Fibroblast of peridontal ligament (primary cell): ENCODE measurements around the gene VAMP1.
"Not testable (repeated sequence)": the region's sequence is repeated elsewhere in the genome, so short reads cannot be mapped to it uniquely, and the experiment has no call there.

ENCODE experiments used
- DNase-seq: peaks from one replicate; pipeline ENCODE4 v3.0.0-alpha.2; 2010; ENCODE audit errors: extremely low read depth

Gene VAMP1

GRCh38 chr12:6469609-6470374 lies 685 bp downstream of the VAMP1 start:
- DNase-seq, result peak; percentile 30

GRCh38 chr12:6469092-6469491 lies 1.4 kb downstream of the VAMP1 start:
- no peak for DNase-seq

- DNase-seq, result peak; percentile 42
Observed at GRCh38 chr12:6468283-6468575, 2.2 kb downstream of the VAMP1 start.

DNA sequence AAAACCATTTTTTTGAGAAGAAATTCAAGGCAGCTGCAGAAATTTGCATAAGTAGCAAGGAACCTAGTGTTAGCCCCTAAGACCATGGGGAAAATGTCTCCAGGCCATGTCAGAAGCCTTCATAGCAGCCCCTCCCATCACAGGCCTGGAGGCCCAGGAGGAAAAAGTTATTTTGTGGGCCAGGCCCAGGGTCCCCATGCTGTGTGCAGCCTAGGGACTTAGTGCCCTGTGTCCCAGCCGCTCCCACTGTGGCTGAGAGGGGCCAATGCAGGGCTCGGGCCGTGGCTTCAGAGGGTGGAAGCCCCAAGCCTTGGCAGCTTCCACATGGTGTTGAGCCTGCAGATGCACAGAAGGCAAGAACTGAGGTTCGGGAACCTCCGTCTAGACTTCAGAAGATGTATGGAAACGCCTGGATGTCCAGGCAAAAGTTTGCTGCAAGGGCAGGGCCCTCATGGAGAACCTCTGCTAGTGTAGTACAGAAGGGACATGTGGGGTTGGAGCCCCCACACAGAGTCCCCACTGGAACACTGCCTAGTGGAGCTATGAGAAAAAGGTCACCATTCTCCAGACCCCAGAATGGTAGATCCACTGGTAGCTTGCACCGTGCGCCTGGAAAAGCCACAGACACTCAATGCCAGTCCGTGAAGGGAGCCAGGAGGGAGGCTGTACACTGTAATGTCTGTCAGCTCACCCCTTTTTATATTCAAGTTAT lies 2.8 kb downstream of the VAMP1 start:
- not testable (repeated sequence) for DNase-seq

DNA sequence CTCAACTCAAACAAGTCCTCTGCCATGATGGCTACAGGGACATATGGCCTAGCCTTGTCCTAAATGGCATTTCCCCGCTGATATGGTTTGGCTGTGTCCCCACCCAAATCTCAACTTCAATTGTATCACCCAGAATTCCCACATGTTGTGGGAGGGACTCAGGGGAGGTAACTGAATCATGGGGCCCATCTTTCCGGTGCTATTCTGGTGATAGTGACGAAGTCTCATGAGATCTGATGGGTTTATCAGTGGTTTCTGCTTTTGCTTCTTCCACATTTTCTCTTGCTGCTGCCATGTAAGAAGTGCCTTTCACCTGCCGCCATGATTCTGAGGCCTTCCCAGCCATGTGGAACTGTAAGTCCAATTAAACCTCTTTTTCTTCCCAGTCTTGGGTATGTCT lies 3.7 kb downstream of the VAMP1 start:
- DNase-seq, result not testable (repeated sequence)

DNA sequence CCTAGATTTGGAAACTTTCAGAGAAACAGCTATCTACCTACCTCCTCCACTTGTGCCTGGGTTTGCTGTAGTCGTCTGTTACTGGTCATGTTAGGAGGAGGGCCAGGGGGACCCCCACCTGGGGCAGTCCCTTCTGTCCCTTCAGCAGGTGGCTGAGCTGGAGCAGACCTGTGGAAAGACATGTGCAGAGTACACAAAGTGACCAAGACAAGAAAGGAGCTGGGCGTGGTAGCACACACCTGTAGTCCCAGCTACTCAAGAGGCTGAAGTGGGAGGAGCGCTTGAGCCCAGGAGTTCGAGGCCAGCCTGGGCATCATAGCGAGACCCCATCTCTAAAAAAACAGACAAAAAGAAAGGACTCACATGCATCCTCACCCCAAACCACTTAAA lies 4.3 kb downstream of the VAMP1 start:
- DNase-seq, result no peak

DNA sequence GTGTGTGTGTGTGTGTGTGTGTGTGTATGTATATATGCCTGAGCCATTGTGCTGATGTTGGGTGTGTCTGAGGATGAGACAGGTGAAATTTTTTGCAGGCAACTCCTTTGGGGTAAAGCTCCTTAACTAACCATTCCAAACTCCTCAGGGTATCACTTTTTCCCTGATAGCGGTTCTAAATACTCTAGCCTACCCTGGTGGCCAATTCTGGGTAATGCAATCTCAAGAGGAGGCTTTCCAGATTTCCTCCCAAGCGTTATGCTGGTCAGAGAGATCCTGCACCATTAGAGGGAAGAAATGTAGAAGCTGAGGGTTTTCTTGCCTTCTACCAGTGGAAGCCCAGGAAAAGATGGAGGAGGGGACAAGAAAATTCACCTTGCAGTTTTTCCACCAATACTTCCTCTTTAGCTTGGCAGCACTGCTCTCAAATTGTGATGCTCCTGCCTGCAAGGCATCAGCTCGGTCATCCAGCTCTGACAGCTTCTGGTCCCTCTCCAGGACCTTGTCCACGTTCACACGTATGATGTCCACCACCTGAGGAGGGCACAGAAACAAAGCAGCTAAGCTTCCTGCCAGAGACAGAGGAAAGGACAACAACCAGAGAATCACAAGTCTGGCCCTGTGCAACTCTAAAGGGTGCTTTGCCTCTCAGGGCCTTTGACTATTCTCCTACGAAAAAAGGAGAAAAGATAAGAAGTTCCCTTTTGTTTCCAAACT lies 4.9 kb downstream of the VAMP1 start:
- DNase-seq, result peak; percentile 87

DNA sequence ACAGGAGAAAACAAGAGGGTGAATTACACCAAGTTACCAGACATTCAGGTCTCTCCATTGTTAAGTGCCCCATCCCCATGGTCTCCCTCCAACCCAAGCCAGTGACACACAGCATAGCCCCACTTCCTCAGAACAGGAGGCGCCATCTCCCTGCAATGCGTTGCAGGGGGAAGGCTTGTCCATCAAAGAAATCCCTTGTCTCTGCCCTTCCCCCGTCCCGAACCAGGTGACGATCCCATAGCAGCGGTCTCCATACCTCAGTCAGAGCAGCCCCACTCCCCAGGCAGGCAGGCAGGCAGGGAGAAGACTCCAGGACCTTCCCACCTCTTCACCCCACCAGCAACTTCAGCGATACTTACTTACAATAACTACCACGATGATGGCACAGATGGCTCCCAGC lies 5.9 kb downstream of the VAMP1 start:
- no peak for DNase-seq

DNA sequence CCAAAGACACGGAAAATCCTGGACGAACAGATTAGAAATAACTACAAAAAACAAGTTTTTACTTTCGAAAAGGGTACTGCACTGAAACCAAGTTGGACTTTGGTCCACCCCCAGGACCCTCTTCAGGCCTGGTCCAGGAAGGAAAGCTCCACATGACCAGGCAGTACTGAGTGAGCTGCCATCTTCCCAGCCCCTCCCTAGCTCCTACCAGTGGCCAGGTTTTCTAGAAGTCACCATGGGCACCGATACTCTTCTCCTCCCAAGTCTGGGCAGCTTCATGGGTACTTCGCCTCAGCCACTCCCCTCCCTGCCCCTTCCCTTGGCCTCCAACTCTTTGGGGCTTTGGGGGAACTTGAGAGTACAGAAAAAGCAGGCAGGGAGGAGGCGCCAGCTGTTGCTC lies 6.6 kb downstream of the VAMP1 start:
- DNase-seq, result no peak

- no peak for DNase-seq
Observed at GRCh38 chr12:6463216-6463615, 7.3 kb downstream of the VAMP1 start.

GRCh38 chr12:6462234-6462995 lies 8.1 kb downstream of the VAMP1 start:
- DNase-seq, result no peak

DNA sequence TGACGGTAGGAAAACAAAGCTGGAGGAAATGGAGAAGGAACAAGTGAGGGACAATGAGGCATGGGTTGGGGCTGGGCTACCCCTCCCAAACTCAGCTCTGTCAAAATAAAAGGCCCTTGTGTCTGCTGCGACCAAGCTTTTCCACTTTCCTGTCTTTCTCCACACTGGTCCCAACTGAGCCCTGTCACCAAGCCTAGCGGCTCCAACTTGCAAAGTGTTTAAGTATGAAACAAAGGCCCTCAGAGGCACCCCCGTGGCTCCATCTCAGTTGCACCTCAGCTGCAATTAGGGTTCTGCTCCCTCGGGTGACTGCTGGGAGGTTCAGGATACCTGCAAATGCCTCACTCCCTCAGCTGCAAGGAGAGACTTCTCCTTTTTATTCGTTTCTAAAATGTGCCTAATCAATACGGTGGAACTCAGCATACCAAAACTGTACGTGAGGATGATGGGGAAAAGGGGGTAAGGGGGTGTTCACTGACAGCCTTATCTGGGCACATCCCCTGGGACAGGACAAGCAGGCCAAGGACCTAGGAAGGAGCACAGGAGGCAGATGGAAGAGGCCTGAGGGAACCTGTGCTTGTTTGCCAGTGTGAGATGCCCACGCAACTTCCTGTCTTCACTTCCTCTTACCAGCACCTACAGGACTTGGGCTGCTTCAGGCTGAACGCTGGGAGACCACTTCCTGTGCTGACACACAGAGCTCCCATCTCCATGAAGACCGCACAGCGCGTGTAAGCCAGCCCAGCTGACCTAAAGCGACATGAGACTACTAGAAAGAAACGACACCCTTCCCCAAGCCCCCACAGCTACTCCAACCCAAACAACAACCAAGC lies 8.9 kb downstream of the VAMP1 start:
- no peak for DNase-seq

- DNase-seq, result no peak
Observed at GRCh38 chr12:6460751-6461371, 9.6 kb downstream of the VAMP1 start.

DNA sequence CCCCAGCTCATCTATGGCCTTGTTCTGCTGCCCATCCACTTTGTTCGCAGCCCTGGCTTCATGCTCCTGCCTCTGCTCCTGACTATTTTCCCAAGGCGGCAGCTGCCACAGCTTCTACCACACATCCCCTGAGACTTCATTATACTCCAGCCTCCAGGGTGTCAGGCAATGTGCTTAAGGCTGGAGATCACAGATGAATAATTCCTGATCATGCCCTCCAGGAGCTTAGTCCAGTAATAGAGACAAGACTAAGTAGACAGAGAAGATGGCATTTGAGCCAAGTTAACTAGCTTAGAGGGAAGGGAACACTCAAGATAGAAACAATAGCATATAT lies 11.5 kb downstream of the VAMP1 start:
- no peak for DNase-seq

- DNase-seq, result no peak
Observed at GRCh38 chr12:6458281-6459003, 12.0 kb downstream of the VAMP1 start.

DNA sequence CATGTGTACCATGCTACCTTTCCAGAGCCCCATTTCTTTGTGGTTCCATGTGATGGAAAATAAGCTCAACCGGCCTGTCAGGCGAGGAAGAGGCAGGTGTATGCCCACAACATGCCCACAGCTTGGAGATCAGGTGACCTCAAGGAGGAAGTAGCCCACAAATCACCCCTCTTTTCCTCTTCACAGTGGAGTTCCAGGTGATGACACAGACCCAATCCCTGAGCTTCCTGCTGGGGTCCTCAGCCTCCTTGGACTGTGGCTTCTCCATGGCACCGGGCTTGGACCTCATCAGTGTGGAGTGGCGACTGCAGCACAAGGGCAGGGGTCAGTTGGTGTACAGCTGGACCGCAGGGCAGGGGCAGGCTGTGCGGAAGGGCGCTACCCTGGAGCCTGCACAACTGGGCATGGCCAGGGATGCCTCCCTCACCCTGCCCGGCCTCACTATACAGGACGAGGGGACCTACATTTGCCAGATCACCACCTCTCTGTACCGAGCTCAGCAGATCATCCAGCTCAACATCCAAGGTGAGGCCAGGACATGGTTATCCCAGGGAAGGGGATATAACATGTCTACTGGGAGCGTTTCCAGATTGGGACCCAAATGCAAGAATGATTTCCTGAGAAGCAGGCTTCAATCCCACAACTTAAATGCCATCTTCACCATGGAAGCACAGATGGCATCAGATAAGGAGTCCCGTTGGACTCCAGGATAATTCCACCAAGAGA lies 13.1 kb downstream of the VAMP1 start:
- no peak for DNase-seq

- DNase-seq, result no peak
Observed at GRCh38 chr12:6452944-6453630, 17.4 kb downstream of the VAMP1 start.

GRCh38 chr12:6452245-6452943 lies 18.1 kb downstream of the VAMP1 start:
- no peak for DNase-seq
